CD4-positive, alpha-beta T cell treated with Interleukin-4 for 4 hours (primary cell): Measurements from ENCODE around the gene PDE11A.

Source experiments
- DNase-seq: peaks from one replicate; pipeline ENCODE4 v3.0.0-alpha.2; 2020

PDE11A gene

GRCh38 chr2:177683661-177684069 lies 388.9 kb downstream of the PDE11A start:
- no peak for DNase-seq

DNA sequence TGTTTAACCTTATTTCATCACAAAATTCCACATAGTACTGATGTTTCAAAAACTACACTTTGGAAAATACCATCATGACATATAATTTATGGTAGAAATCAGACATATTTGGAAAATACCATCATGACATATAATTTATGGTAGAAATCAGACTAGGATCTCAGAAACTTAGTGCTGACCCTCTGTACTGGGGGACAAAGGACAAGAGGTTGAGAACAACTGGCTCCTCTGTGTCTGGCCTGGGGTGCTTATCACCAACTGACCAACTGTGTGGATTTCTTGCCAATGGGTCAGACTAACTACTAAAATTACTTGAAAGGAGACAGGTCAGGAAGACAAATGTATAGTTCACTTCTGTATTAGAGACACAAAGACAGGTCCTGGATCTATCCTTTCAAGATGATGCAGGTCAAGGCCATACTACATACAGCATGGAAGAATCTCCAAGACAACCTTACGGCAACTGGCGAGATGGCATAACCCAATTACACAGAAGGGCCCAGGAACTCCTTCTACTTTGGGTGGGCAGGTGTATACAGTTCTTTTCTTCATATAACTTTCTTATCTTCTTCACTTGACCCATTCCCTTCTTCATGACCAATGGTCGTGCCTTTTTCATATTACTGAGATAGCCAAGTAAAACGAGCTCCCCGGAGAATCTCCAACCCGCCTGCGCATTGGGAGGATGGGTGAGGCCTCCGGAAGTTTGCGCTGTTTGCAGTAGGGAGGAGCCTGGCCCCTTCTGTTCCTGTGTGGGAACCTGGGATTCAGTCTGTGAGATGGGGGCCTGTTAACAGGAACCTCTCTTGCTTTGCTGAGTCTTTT lies 389.5 kb downstream of the PDE11A start:
- no peak for DNase-seq

DNA sequence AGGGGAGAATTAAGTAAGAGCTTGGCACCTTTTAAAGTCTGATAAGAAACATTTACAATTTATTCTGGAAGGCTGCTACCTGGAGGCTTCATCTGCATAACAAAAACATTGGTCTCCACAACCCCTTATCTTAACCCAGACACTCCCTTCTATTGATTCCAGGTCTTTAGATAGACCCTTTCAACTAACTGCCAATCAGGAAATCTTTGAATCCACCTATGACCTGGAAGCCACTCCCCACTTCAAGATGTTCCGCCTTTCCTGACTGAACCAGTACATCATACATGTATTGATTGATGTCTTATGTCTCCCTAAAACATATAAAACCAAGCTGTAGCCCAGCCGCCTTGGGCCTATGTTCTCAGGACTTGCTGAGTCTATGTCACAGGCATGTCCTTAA lies 390.6 kb downstream of the PDE11A start:
- no peak for DNase-seq

DNA sequence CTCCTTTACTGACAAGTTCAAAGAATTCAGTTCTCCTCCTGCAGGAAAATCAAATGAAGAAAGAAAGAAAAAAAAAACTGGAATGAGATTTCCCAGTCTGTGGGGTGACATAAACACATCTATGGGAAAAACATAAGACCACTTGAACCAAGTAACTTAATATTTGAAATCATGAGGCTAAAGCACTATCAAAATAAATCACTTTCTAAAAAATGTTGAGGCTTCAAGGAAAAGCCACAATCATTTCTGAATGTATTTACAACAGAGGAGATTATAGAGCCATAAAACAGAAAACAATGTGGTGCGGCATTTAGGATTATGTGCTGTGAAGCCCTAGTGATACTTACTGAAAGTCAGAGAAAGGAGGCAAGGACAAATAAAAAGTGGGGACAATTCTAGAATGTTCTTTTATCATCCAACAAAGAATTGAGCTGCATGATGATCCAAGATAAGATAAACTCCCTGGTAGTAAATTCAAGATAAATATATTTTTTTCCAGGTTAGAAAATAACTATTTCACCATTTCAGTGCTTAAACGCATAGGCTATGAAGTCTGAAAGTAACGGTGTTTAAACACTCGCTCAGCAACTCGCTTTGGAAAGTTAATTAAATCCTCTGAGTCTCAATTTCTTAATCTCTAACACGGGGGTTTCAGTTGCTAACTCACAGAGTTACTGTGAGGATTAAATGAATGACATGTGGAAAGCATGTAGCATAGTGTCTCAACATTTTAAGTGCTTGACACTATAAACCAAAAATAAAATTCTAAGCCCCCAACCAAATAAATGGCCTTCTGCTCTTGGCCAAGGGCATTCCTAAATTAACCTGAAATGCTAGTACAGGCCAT lies 391.5 kb downstream of the PDE11A start:
- DNase-seq, result no peak

GRCh38 chr2:177679611-177680605 lies 392.7 kb downstream of the PDE11A start:
- DNase-seq, result no peak

GRCh38 chr2:177678939-177679338 lies 393.6 kb downstream of the PDE11A start:
- no peak for DNase-seq

- no peak for DNase-seq
These were observed 395.9 kb downstream of the PDE11A start for GRCh38 chr2:177676636-177677035.

DNA sequence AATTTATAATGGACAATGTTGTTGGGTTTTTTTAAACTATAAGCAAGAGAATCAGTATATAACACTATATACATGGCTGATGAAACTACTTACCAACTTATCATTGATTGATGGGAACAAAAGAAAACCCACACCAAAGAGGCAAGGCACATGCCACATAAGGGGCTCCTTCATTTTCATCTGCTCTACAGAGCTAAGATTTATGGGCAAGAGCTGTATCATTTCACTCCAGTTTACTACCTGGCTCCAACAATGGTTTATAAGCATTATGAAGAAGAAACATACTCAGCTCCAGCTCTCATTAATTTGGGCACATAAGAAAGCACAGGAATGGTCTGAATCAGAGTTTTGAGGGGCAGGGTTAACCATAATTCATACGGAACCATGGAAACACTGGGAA lies 396.8 kb downstream of the PDE11A start:
- DNase-seq, result no peak

DNA sequence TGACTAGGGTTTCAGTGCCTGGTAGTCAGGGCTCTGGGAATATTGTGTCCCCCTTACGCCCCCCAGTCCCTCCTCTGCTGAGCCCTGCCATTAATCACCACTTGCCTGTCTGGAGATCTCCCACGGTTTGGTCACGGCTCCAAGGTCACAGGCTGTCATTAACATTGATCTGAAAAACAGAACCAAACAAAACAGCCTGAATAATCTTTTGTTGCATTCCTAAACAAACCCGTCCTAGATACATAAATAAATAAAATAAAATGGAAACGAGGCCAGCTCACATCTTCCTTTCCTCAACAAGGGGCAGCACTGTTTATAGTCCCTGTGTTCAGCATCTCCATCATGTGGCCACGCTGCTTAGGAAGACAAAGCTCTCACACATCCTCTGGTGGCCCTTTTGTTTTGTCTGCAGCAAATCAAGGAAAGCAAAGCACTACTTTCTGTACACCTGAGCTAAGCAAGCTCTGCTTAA lies 397.2 kb downstream of the PDE11A start:
- DNase-seq, result no peak

DNA sequence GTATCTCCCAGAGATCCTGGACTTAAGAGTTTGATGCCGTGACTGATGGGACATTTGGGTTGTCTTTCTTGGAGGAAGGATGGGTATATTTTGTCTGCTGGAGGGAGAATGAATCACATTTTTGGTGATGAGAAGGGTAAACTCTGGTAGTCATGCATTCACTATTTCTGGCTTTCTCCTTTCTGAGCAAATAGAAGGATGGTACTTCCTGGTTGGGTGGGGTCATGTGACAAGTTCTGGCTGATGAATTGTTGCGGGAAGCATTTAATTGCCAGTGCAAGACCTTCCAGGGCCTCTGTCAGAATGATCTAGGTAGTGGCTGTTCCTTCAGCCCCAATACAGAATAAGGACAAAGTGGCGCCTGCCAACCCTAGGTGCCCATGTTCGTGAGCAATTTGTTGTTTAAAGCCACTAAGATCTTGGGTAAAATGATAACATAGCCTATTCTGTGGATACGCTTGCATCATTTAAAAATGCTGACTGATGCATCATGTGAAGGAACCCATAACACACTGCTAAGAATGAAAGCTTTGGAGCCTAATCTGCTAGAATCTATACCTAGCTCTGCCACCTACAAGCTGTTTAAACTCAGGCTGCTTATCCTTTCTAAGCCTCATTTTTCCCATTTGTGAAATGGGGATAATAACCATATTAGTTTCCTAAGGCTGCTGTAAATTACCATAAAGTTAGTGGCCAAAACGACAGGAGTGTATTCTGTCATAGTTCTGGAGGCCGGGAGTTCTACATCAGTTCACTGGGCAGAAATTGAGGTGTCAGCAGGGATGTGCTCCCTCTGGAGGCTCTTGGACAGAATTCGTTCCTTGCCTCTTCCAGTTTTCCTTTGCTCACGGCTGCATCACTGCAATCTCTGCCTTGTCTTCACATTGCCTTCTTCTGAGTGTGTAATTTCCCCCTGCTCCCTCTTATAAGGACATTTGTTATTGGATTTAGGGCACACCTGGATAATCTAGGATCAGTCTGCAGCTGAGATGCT lies 398.7 kb downstream of the PDE11A start:
- no peak for DNase-seq

- no peak for DNase-seq
These were observed 400.9 kb downstream of the PDE11A start for GRCh38 chr2:177671662-177672061.

GRCh38 chr2:177670791-177671535 lies 401.6 kb downstream of the PDE11A start:
- DNase-seq, result no peak

DNA sequence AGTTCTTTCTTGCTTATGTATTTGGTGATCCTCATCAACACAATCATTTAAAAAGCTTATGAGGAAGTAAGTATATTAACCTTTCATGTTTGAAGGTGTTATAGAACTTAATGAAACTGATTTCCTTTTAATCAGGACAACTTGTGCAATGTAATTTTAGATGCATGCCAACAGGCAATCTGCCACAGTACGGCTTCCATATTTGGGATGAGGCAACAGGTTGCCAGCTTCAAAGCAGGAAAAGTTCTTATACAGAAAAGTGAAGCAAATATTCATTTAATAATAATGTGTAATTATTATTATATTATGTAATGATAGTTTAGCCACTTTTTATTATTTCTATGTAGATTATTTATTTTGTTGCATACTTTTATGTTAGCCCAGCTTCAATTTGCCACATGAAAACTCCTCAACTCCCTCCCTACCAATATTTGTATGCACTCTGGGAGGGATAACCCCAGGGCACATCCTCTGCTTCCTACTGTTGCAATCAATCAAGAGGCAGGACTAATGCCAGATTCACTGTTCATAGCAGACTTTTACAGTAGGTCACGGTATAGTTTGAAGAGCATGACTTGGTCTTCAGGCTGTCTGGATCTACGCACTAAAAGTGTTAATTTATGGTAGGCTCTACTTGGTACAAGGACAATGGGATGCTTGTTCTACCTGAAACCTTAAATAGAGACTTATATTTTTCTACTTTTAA lies 402.8 kb downstream of the PDE11A start:
- DNase-seq, result no peak

GRCh38 chr2:177669201-177669600 lies 403.4 kb downstream of the PDE11A start:
- DNase-seq, result no peak

- DNase-seq, result no peak
These were observed 404.0 kb downstream of the PDE11A start for GRCh38 chr2:177668617-177669016.

DNA sequence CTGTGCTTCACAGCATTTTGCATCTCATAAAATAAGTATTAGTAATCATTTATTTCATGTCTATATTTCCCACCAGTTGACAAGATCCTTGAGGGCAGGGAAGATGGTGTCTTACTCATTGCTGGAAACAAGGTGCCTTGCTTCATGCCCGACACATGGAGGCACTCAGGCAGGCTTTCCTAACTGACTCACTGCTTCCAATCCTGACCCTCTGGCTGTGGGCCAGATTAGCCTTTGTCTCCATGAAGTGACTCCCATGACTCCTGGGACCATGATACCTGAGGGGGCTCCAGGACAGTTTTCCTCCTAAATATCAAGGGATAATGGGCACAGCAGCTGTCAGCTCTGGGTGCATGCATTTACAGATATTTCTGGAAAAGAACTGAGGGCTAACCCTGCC lies 405.0 kb downstream of the PDE11A start:
- DNase-seq, result no peak

GRCh38 chr2:177666408-177666807 lies 406.2 kb downstream of the PDE11A start:
- DNase-seq, result no peak

- DNase-seq, result no peak
These were observed 406.6 kb downstream of the PDE11A start for GRCh38 chr2:177665948-177666347.

- no peak for DNase-seq
These were observed 407.2 kb downstream of the PDE11A start for GRCh38 chr2:177665328-177665727.

DNA sequence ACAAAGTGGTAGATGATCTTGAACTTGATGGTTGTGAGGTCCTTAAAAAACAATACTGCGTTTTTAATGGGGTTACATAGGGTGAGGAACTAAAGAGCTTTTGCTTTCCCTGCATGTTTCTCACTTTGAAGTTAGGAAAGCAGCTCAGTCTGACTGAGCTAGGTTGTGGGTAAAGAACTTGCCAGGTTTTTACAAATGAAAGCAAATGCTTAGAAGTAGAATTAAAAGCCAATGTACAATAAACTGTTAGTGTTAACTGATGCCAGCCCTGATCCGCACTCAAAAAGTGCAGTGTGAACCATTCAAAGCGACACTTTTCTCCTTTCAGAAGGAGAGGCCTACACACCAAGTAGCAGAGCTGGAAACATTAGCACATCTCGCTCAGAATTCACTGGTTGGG lies 409.7 kb downstream of the PDE11A start:
- DNase-seq, result no peak
